Adrenal gland (tissue), 12 donors: ENCODE data around the gene PKP4. TPM values are rescaled to one million over a fixed set of nuclear protein-coding genes. Genes with fewer than 3 reads are reported as not detected.
"Not testable (repeated sequence)": the region's sequence is repeated elsewhere in the genome, so short reads cannot be mapped to it uniquely, and the experiment has no call there.

Experiments used
- DNase-seq, 7 donors: peaks; one replicate each; pipeline ENCODE4 v3.0.0-alpha.2; 2019 to 2020
- H3K27ac ChIP-seq, 5 donors: fragments of 200-600 bp; sonication (generic) in 4 of 5; 1 replicate in 3 of 5; 2 replicates in 2 of 5; pipeline versions ENCODE4 v1.5.1 to v1.8.0; 2016 to 2020; ENCODE audit warnings: mild to moderate bottlenecking in 1 of 5
- H3K27me3 ChIP-seq: fragments of 200-600 bp; 2 replicates; pipeline ENCODE4 v1.8.0; 2021
- H3K36me3 ChIP-seq, 2 donors: fragments of 200-600 bp; replicated peaks in 1 of 2; 1 replicate in 1 of 2; 2 replicates in 1 of 2; pipeline versions ENCODE4 v1.5.1 to v1.8.0; 2018 to 2022
- H3K4me1 ChIP-seq, 2 donors: fragments of 200-600 bp; replicated peaks in 1 of 2; 1 replicate in 1 of 2; 2 replicates in 1 of 2; pipeline versions ENCODE4 v1.5.1 to v1.8.0; 2018 to 2021
- H3K4me3 ChIP-seq, 4 donors: fragments of 200-600 bp; sonication (generic) in 3 of 4; one replicate each; pipeline ENCODE4 v1.5.1; 2016 to 2018
- H3K9me3 ChIP-seq, 3 donors: fragments of 200-600 bp; sonication (generic) in 1 of 3; replicated peaks in 1 of 3; 1 replicate in 2 of 3; 2 replicates in 1 of 3; pipeline versions ENCODE4 v1.5.1 to v1.8.0; 2016 to 2021
- POLR2A ChIP-seq, 2 donors: fragments of 450-650 bp; IDR thresholded peaks; one replicate each; pipeline ENCODE4 v1.6.1; 2017; ENCODE audit warnings: antibody characterized with exemption in 2 of 2, mild to moderate bottlenecking in 2 of 2, moderate library complexity in 1 of 2
- whole genome bisulfite sequencing, 4 donors: extraction: QIAGEN DNeasy Blood & Tissue Kit in 2 of 4; methylation state at CpG; one replicate each; pipeline versions ENCODE4 v1.1.5 to v1.1.7; 2013 to 2017; 5-methylcytosine and 5-hydroxymethylcytosine counted together
- intact Hi-C, 2 donors: fragments of 100-400 bp; cut with DNase I; formaldehyde crosslinking; loops; one replicate each; pipeline versions ENCODE4 v1.14.1 to v1.15.0; 2022 to 2023
- polyA plus RNA-seq, 3 donors: library from polyadenylated mRNA; stranded (reverse); fragments of 200-250 nt in 2 of 3; fragments of 350-450 nt in 1 of 3; fragmentation: Illumina TruSeq in 1 of 3; extraction: RNeasy Lipid Tissue Mini Kit (QIAGEN cat#74804) in 1 of 3; gene quantifications; one replicate each; pipeline ENCODE4 v1.2.3, GENCODE V29; 2013 to 2014
- total RNA-seq, 9 donors: library from RNA; depleted of rRNA in 4 of 9; stranded (reverse); fragments of >200 nt in 4 of 9; fragments of 120-200 nt in 1 of 9; fragmentation: NEBNext Ultra II Directional in 1 of 9; extraction: Animal tissue kit (Norgen Biotek cat#: 25700) in 1 of 9; gene quantifications; one replicate each; pipeline versions ENCODE4 v1.1.0 to v1.2.4, GENCODE V29; 2013 to 2023
- TF ChIP-seq, protein P1 (sequence below), 6 experiments: fragments of 450-650 bp in 4 of 6; fragments of 200-600 bp in 2 of 6; sonication (generic) in 1 of 6; IDR thresholded peaks; 1 replicate in 5 of 6; 2 replicates in 1 of 6; pipeline versions ENCODE4 v1.5.1 to v1.8.0; 2016 to 2021; ENCODE audit warnings: antibody characterized with exemption in 6 of 6, mild to moderate bottlenecking in 2 of 6, moderate library complexity in 1 of 6
- donor health status: healthy with polysubstance abuse.
- donor health status: Bipolar disorder and iron deficiency.
- donor health status: DM: yes; HTN: yes; CAD: no.
- donor health status: DM: no; HTN: no; CAD: no.
- donor health status: DM: no; HTN: no; CAD: no.
- donor health status: DM: yes; HTN: yes; CAD: no.

Gene PKP4
- total and polyA plus RNA-seq, 12 donors, result 15.6 to 34.9 (median 23.3) TPM

DNA sequence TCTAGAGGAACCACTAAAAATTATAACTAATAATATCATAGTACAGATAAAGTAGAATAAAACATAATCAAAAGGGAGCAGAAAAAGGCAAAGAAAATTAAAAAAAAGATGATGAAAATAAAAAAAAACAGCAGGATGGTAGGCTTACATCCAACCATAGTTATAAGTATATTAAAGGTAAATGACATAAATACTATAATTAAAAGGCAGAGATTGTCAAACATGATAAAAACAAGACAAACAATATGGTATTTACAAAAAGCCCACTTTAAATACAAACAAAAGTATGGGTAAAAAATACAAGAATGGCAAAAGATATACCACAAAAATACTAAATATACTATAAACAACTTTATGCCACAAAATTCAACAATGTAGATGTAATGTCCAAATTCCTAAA lies 24.6 kb upstream of the PKP4 start:
- Histone ChIP-seq H3K4me3 (no peak overlapping the region), H3K4me1 (no peaks in the 10 kb centered on the region), H3K36me3 (no peaks in the 10 kb centered on the region), H3K9me3 (peaks cover 0 to 6% (median 0%) of the 10 kb centered on the region in 3 donors), H3K27me3 (no peaks in the 10 kb centered on the region), H3K27ac (no peak overlapping the region)
- no peak for DNase-seq
- intact Hi-C loops, result no loop called here
- no peak for TF ChIP-seq POLR2A (IDR thresholded peaks at IDR 0.05)
- TF ChIP-seq, protein P1, sequence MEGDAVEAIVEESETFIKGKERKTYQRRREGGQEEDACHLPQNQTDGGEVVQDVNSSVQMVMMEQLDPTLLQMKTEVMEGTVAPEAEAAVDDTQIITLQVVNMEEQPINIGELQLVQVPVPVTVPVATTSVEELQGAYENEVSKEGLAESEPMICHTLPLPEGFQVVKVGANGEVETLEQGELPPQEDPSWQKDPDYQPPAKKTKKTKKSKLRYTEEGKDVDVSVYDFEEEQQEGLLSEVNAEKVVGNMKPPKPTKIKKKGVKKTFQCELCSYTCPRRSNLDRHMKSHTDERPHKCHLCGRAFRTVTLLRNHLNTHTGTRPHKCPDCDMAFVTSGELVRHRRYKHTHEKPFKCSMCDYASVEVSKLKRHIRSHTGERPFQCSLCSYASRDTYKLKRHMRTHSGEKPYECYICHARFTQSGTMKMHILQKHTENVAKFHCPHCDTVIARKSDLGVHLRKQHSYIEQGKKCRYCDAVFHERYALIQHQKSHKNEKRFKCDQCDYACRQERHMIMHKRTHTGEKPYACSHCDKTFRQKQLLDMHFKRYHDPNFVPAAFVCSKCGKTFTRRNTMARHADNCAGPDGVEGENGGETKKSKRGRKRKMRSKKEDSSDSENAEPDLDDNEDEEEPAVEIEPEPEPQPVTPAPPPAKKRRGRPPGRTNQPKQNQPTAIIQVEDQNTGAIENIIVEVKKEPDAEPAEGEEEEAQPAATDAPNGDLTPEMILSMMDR (IDR thresholded peaks at IDR 0.05), result no peak

DNA sequence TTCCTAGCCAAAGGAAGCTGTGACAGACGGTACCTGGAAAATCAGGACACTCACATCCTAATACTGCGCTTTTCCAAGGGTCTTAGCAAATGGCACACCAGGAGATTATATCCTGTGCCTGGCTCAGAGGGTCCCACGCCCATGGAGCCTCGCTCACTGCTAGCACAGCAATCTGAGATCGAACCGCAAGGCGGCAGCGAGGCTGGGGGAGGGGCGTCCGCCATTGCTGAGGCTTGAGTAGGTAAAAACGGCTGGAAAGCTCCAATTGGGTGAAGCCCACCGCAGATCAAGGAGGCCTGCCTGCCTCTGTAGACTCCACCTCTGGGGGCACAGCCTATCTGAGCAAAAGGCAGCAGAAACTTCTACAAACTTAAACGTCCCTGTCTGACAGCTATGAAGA lies 23.0 kb upstream of the PKP4 start:
- H3K36me3 ChIP-seq, H3K4me1 ChIP-seq, DNase-seq, intact Hi-C loops, H3K27me3 ChIP-seq, H3K9me3 ChIP-seq, H3K27ac ChIP-seq, H3K4me3 ChIP-seq: not testable (repeated sequence)
- 88 to 100% (median 91%) methylated on average over 2 to 13 of the region's 13 CpGs for WGBS, 4 donors

DNA sequence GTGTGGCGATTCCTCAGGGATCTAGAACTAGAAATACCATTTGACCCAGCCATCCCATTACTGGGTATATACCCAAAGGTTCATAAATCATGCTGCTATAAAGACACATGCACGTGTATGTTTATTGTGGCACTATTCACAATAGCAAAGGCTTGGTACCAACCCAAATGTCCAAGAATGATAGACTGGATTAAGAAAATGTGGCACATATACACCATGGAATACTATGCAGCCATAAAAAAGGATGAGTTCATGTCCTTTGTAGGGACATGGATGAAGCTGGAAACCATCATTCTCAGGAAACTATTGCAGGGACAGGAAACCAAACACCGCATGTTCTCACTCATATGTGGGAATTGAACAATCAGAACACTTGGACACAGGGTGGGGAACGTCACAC lies 17.7 kb upstream of the PKP4 start:
- intact Hi-C loops, DNase-seq: not testable (repeated sequence)
- peaks cover 0 to 10% (median 0%) of the 10 kb centered on the region in 3 donors for H3K9me3 ChIP-seq

DNA sequence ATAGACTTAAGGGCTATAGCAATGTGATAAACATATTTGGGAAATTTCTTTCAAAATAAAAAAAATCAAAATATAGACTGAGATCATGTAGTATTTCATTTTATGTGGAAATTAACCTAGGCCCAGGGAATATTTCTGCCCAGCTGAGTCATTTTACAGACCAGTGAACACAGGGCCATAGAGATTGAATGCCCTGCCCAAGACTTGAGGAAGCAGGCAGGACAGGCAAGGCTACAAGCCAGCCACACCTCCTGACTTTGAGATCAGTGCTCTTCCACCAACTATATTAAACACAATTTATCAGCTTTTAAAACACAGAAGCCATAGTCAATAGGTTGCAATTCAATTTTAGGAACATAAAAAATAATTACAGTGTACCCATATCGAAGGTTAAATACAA lies 13.1 kb upstream of the PKP4 start:
- H3K4me1 ChIP-seq, result no peaks in the 10 kb centered on the region
- TF ChIP-seq POLR2A (IDR thresholded peaks at IDR 0.05), result no peak
- TF ChIP-seq, protein P1 (IDR thresholded peaks at IDR 0.05), result no peak
- H3K9me3 ChIP-seq, result peaks cover 0 to 10% (median 0%) of the 10 kb centered on the region in 3 donors
- H3K27ac ChIP-seq, result no peak overlapping the region
- intact Hi-C loops, result no loop called here
- 91 to 93% (median 92%) methylated on average over 1 of the region's 1 CpG for WGBS, 4 donors
- no peak overlapping the region for H3K4me3 ChIP-seq
- DNase-seq, result no peak
- no peaks in the 10 kb centered on the region for H3K27me3 ChIP-seq
- H3K36me3 ChIP-seq, result no peaks in the 10 kb centered on the region

More for the DNA sequence above, 17.7 kb upstream of the PKP4 start:
- not testable (repeated sequence) for H3K36me3 ChIP-seq, H3K27me3 ChIP-seq, H3K4me3 ChIP-seq, H3K27ac ChIP-seq, H3K4me1 ChIP-seq
- 87 to 92% (median 91%) methylated on average over 3 to 4 of the region's 4 CpGs for WGBS, 4 donors

DNA sequence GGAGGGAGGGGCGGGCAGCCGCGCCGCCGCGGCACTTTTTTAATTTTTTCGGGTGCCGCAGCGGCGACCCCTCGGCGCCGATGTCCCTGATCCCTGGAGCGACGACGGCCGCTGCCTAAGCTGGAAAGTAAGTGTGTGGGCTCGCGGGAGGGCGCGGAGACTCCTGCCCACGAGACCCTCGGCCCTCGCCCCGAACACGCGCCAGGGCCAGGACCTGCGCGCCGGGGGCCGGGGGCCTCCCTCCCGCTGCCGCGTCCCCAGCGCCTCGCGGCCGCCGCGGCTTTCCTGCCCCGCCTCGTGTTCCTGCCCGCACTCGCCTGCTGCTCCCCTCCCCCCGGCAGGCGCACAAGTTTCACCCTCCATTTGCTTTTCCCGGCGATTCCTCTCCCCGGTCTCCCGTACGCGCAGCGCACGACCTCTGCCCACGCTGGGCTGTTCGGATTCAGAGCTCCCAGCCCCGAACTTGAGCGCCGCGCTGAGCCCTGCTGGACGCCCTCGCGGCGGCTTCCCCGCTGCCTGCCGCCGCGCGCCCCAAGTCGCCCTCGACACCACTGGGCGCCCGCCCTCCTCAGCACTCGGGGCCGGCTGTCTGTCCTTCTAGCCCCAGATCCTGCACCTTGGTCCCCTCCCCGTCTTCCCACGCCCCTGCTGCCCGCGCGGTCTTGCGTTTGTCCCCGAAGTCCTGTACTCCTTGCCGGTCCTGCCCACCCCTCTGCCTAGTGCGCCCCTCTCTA lies 507 bp downstream of the PKP4 start:
- Histone ChIP-seq H3K36me3 (no peaks in the 10 kb centered on the region), H3K27ac (peak overlapping the region; percentile 68 to 96 (median 94)), H3K27me3 (no peaks in the 10 kb centered on the region), H3K9me3 (no peaks in the 10 kb centered on the region), H3K4me1 (peaks cover 0 to 17% of the 10 kb centered on the region in 2 donors), H3K4me3 (peak overlapping the region; percentile 37 to 97 (median 64))
- intact Hi-C loops, result loop anchor here in 1 of 2 donors (10.0 kb wide), 2 partner anchors 288 to 422 kb away; no protein-coding TSS in a partner anchor
- WGBS, 4 donors, result 0 to 2% (median 1%) methylated on average over 38 to 83 of the region's 84 CpGs
- peak; percentile 59 to 78 (median 67) for DNase-seq
- TF ChIP-seq, protein P1 (IDR thresholded peaks at IDR 0.05), result peak in 1 of 6 experiments; percentile 4
- TF ChIP-seq POLR2A (IDR thresholded peaks at IDR 0.05), result no peak
